Sigmoid colon (tissue), 4 donors: ENCODE data around the gene CCDC137.
"Not testable (repeated sequence)": the region's sequence is repeated elsewhere in the genome, so short reads cannot be mapped to it uniquely, and the experiment has no call there.

Experiments
- POLR2A ChIP-seq, 2 donors: fragments of 450-650 bp; IDR thresholded peaks; one replicate each; pipeline ENCODE4 v1.6.1; 2016; ENCODE audit warnings: antibody characterized with exemption in 2 of 2, mild to moderate bottlenecking in 2 of 2, moderate library complexity in 2 of 2
- POLR2AphosphoS5 ChIP-seq, 4 donors: sonication (generic); formaldehyde crosslinking; IDR thresholded peaks; one replicate each; pipeline ENCODE4 v1.6.1; 2017; ENCODE audit warnings: antibody characterized with exemption in 4 of 4
- TF ChIP-seq, protein P1 (sequence below), 4 experiments: fragments of 450-650 bp in 3 of 4; fragments of 200-600 bp in 1 of 4; IDR thresholded peaks; one replicate each; pipeline ENCODE4 v1.5.1; 2016 to 2019; ENCODE audit warnings: antibody characterized with exemption in 4 of 4, mild to moderate bottlenecking in 3 of 4, moderate library complexity in 2 of 4

DNA sequence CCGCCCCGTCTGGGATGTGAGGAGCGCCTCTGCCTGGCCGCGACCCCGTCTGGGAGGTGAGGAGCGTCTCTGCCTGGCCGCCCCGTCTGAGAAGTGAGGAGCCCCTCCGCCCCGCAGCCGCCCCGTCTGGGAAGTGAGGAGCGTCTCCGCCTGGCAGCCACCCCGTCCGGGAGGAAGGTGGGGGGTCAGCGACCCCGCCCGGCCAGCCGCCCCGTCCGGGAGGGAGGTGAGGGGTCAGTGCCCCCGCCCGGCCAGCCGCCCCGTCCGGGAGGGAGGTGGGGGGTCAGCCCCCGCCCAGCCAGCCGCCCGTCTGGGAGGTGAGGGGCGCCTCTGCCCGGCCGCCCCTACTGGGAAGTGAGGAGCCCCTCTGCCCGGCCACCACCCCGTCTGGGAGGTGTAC, 48.2 kb upstream of the CCDC137 start:
- TF ChIP-seq, protein P1, sequence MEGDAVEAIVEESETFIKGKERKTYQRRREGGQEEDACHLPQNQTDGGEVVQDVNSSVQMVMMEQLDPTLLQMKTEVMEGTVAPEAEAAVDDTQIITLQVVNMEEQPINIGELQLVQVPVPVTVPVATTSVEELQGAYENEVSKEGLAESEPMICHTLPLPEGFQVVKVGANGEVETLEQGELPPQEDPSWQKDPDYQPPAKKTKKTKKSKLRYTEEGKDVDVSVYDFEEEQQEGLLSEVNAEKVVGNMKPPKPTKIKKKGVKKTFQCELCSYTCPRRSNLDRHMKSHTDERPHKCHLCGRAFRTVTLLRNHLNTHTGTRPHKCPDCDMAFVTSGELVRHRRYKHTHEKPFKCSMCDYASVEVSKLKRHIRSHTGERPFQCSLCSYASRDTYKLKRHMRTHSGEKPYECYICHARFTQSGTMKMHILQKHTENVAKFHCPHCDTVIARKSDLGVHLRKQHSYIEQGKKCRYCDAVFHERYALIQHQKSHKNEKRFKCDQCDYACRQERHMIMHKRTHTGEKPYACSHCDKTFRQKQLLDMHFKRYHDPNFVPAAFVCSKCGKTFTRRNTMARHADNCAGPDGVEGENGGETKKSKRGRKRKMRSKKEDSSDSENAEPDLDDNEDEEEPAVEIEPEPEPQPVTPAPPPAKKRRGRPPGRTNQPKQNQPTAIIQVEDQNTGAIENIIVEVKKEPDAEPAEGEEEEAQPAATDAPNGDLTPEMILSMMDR (IDR thresholded peaks at IDR 0.05): not testable (repeated sequence)
- not testable (repeated sequence) for TF ChIP-seq POLR2A, POLR2AphosphoS5 (IDR thresholded peaks at IDR 0.05)
